COLO668 (cell line): ENCODE measurements around the gene GRIK3.

Experiments
- DNase-seq: peaks from one replicate; lab custom pipeline; 2025; ENCODE audit not compliant: unreplicated experiment; lab: John Stamatoyannopoulos, UW

The GRIK3 gene

DNA sequence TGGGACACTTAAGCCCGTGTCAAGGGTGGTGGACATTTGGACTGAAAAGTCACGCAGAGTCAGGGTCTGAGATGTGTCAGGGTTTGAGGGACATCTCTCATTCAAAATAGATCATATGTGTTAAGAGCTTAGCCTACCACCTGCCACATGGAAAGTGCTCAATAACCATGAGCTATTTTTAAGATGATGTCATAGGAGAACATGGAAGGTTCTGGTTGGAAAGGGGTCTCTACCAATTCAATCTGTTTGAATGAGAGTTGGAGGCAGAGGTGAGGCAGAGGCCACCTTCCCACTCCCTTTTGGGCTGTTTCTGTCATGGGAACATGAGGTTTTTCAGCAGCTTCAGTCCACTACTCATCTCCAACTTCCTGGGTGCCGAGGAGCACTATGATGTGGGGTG lies 239.9 kb downstream of the GRIK3 start:
- DNase-seq: no peak

DNA sequence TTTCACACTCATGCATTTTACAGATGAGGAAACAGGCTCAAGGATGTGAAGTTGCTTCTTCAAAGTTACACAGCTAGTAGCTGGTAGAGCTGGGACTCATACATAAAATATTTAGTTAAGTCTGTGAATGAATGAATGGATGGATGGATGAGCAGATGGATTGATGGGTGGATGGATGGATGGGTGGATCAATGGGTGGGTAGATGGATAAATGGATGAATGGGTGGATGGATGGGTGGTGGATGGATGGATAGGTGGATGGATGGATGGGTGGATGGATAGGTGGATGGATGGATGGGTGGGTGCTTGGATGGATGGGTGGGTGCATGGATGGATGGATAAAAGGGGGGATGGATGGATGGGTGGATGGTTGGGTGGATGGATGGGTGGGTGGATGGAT lies 240.9 kb downstream of the GRIK3 start:
- no peak for DNase-seq

DNA sequence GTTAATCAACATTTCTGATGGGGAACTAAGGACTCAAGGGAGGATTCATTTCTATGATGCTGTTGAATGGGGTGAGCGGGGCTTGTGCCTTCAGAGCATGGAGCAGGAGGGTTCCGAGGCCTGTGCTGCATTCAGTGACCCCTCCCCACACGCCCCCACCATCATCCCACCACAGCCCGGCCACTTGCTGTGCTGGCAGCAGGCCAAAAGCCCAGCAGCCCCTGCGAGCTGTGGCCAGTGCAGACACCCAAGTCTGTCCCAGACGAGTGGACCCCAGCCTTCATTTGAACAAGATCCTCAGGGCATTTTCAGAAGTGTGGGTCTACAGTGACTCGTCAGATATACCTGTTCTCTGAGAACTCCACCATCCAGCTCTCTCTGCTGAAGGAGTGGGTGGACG lies 242.0 kb downstream of the GRIK3 start:
- DNase-seq: no peak

DNA sequence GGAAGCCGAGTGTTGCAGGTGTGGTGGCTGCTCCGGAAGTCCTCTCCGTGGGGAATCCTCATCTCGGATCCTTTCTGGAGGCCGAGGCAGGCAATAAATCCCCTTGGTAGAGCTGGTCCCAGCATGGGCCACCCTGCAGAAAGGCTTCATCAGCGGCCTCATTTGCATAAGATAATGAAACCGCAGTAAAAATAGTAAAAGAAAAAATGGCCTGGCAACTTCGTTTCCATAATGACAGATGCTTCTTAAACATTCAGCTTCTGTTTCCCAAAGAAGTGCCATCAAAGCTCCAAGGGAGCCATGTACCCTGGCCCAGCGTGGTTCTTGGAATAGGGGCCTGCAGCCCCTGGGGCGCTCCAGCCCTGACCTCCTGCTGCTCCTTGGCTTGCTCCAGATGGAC lies 244.1 kb downstream of the GRIK3 start:
- DNase-seq: no peak

GRCh38 chr1:36789535-36789934 lies 244.8 kb downstream of the GRIK3 start:
- DNase-seq: no peak

GRCh38 chr1:36787312-36787913 lies 246.9 kb downstream of the GRIK3 start:
- DNase-seq: no peak

DNA sequence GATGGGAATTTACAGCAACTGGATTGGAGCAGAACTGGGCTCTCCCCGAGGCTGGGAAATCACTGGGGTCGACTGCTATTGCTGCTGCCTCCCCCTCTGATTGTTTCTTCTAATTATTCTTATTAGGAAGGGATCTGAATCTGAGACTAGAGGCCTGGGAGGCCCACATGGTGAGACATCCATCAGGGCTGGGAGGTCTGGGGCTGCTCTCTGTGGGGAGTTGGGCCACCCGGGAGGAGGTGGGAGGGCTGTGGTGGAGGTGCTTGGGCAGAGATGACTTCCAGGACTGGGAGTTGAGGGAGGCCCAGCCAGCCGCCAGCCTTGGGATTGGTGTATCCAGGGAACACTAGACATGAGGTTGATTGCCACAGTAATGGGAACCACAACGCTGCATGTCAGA lies 247.9 kb downstream of the GRIK3 start:
- DNase-seq: no peak

GRCh38 chr1:36784147-36784859 lies 250.0 kb downstream of the GRIK3 start:
- DNase-seq: no peak

GRCh38 chr1:36783475-36783874 lies 250.8 kb downstream of the GRIK3 start:
- no peak for DNase-seq

- DNase-seq: no peak
Measured at GRCh38 chr1:36782785-36783184, 251.5 kb downstream of the GRIK3 start.

DNA sequence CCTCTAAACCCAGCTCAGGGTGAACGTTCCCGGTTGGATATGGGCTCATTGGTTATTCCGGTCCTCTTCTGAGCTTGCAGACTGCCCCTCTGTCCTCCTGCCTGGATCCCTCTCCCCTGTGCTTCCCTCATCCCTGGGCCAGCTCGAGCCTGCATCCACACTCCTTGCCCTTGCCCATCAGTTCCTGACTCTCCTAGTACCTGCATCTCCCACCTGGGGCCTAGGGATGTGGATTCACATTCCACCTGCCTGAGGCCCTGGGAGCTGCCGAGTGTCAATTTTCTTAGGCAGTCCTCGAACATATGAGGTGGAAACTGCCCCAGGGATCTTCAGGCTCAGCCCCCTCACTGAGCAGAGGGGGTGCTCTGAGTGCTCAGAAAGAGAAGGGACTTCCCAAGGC lies 252.2 kb downstream of the GRIK3 start:
- no peak for DNase-seq

GRCh38 chr1:36781098-36781497 lies 253.2 kb downstream of the GRIK3 start:
- no peak for DNase-seq

DNA sequence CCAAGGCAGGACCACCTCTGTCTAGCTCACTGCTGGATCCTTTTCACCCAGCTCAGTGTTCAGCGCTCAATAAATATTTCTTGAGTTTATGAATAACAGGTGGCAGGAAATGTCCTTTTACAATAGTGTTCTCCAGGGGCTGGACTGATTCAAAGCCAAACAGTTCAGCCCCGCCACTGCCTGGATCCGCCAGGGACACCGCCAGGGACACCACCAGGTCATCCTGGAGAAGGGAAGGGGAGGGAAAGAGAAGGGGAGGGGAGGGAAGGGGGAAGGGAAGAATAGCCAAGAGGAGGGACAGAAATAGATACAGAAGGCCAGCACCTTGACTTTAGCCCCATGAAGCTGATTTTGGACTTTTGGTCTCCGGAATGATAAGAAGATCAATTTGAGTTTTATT lies 255.6 kb downstream of the GRIK3 start:
- peak; percentile 66 for DNase-seq

GRCh38 chr1:36776948-36777831 lies 257.1 kb downstream of the GRIK3 start:
- no peak for DNase-seq

GRCh38 chr1:36776256-36776655 lies 258.1 kb downstream of the GRIK3 start:
- DNase-seq: no peak

DNA sequence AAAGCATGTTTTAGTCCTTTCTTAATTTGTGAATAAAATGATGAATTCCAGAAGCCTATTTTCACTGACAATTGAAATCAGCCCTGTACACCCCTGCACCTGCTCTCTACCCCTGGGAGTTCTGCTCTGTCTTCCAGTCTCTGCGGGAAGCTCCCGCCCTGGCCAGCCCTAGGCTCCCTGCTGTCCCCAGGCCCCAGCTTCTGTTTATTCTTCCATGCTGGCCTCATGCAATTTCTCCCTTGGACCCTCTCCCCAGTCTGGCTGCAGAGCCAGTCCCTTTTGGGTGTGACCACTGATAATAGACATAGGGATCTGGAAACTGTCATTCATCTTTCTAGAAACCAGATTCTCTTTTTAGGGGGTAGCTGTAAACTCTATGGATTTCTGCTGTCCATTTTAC lies 258.6 kb downstream of the GRIK3 start:
- DNase-seq: peak; percentile 71

DNA sequence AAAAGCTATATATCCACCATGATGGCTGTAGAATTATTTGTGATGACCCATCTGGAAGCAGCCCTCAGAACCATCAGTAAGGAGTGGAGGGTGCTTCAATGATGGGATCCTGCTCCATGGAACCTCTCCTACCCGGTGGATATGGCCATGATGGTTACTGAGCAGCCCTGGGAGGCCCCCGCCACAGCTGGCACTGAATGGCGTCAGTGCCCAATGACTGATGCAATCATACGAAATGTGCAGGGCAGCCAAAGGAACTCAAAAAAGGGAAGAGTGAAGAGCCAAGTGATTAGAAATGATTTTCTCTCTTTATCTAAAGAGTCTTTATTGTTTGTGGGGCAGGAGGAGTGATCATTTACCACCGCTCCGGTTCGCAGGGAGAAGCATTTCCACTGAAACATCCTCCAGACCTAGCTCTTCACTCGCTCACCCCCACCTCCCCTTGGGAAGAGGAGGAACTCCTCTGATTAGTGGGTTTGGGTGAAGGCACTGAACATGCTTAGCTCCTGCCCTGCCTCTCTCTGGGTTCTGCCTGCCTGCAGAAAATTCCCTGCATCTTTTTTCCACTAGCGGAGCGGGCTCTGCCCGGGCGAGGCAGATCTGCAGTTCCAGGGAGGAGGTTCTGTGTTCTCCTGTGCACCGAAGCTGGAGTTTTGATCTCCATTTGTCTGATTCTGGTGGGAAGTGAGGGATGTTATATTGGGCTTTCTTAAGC lies 260.3 kb downstream of the GRIK3 start:
- no peak for DNase-seq

- DNase-seq: no peak
Measured at GRCh38 chr1:36772647-36773495, 261.4 kb downstream of the GRIK3 start.

DNA sequence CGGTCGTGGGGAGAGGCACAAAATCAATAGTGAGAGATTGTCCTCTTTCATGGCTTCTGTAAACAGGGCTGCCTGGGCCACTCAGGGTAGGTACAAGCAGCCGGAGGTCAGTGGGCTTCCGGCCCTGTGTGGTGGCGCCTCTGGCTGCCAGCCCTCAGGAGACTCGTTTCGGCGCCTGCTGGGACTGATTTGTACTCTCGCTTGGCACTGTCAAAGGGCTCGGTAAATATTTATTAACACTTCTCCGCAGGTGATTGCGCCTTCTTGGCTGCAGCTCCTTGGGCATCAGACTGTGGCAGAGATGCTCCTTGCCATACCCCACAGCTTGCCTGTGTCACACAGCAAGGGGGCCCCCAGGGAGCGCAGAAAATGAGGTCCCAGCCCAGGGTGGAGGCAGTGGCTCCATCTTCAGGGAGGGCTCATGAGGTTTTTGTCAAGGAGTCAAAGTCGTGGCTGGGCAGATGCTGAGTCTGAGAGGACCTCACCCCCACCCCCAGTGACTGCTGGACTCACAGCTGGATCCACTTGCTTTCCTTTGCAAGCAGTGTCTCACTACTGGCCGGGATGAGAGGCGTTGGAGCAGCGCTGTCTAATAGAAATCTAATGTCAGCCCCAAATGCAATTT lies 262.5 kb downstream of the GRIK3 start:
- DNase-seq: peak; percentile 89

DNA sequence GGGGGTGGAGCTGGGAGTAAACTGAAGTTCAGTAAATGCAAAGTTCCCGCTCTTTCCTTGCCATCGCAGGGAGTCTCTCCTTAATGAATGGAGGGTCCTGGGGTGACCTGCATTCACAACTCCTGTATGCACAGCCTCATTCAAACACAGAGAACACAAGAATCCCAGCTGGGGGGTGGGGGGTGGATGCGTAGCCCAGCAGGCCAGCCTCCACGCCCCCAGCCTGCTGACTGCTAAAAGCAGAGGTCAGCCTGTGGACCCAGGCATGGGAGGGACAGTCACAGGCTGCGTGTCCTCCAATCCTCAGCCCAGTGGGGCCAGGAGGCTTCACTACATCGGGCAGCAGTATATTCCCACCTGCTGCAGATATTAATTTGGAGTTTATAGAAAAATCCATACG lies 263.1 kb downstream of the GRIK3 start:
- no peak for DNase-seq
